CD14-positive monocyte (primary cell): Measurements from ENCODE around the gene TSPAN16. TPM values are rescaled to one million over a fixed set of nuclear protein-coding genes. Genes with fewer than 3 reads are reported as not detected.

Source experiments
- DNase-seq, 3 donors: peaks; one replicate each; pipeline ENCODE4 v3.0.0-alpha.2; 2011 to 2022
- H2AFZ ChIP-seq: 2 replicates; pipeline ENCODE4 v1.6.0; 2012; ENCODE audit warnings: mild to moderate bottlenecking, low read depth, low read length, inconsistent platforms; ENCODE audit not compliant: insufficient read depth, poor library complexity, severe bottlenecking
- H3K27ac ChIP-seq, 2 donors: 1 replicate in 1 of 2; 2 replicates in 1 of 2; pipeline ENCODE4 v1.5.1; 2012 to 2013; ENCODE audit warnings: low read length in 2 of 2, control low read depth in 1 of 2, inconsistent platforms in 1 of 2, low read depth in 1 of 2, mild to moderate bottlenecking in 1 of 2
- H3K27me3 ChIP-seq, 2 donors: one replicate each; pipeline versions ENCODE4 v1.6.0 to v1.6.1; 2011 to 2013; ENCODE audit warnings: low read length in 2 of 2; ENCODE audit not compliant: control insufficient read depth in 2 of 2, insufficient read depth in 2 of 2
- H3K36me3 ChIP-seq, 2 donors: replicated peaks in 1 of 2; 1 replicate in 1 of 2; 2 replicates in 1 of 2; pipeline versions ENCODE4 v1.5.1 to v1.6.1; 2012 to 2013; ENCODE audit warnings: low read length in 2 of 2, control low read depth in 1 of 2, inconsistent platforms in 1 of 2, mild to moderate bottlenecking in 1 of 2; ENCODE audit not compliant: insufficient read depth in 2 of 2, control insufficient read depth in 1 of 2
- H3K4me1 ChIP-seq, 2 donors: 1 replicate in 1 of 2; 2 replicates in 1 of 2; pipeline versions ENCODE4 v1.5.1 to v1.6.1; 2012 to 2013; ENCODE audit warnings: low read length in 2 of 2, control low read depth in 1 of 2, inconsistent platforms in 1 of 2, mild to moderate bottlenecking in 1 of 2, moderate library complexity in 1 of 2; ENCODE audit not compliant: insufficient read depth in 2 of 2, control insufficient read depth in 1 of 2
- H3K4me2 ChIP-seq: replicated peaks from 2 replicates; pipeline ENCODE3; 2012; ENCODE audit warnings: low read length, moderate library complexity, mild to moderate bottlenecking; ENCODE audit not compliant: poor library complexity, severe bottlenecking; ENCODE audit errors: extremely low read depth
- H3K4me3 ChIP-seq, 3 experiments: fragments of 200-600 bp in 1 of 3; sonication (generic) in 1 of 3; replicated peaks in 1 of 3; 1 replicate in 2 of 3; 2 replicates in 1 of 3; pipeline ENCODE4 v1.5.1; 2011 to 2013; ENCODE audit warnings: low read length in 3 of 3, mild to moderate bottlenecking in 3 of 3, control low read depth in 2 of 3, low read depth in 2 of 3, inconsistent platforms in 1 of 3, moderate library complexity in 1 of 3
- H3K79me2 ChIP-seq: 2 replicates; pipeline ENCODE4 v1.6.0; 2012; ENCODE audit warnings: mild to moderate bottlenecking, control low read depth, inconsistent platforms, low read length, moderate library complexity; ENCODE audit not compliant: insufficient read depth
- H3K9ac ChIP-seq: 2 replicates; pipeline ENCODE4 v1.6.0; 2017; ENCODE audit warnings: low read length, mild to moderate bottlenecking; ENCODE audit not compliant: insufficient read depth, poor library complexity, severe bottlenecking
- H3K9me3 ChIP-seq, 2 donors: replicated peaks in 1 of 2; 1 replicate in 1 of 2; 2 replicates in 1 of 2; pipeline versions ENCODE4 v1.5.1 to v1.6.1; 2012 to 2013; ENCODE audit warnings: low read length in 2 of 2, control low read depth in 1 of 2; ENCODE audit not compliant: control insufficient read depth in 1 of 2, insufficient read depth in 1 of 2
- H4K20me1 ChIP-seq: 2 replicates; pipeline ENCODE4 v1.6.0; 2012; ENCODE audit warnings: mild to moderate bottlenecking, low read length, control low read depth, moderate library complexity; ENCODE audit not compliant: insufficient read depth
- H3K27ac Mint-ChIP-seq, 7 donors: one replicate each; pipeline ENCODE4 v1.8.0; 2020; ENCODE audit warnings: mild to moderate bottlenecking in 7 of 7, mixed read lengths in 7 of 7, moderate library complexity in 6 of 7, inconsistent platforms in 2 of 7
- H3K27me3 Mint-ChIP-seq, 3 donors: one replicate each; pipeline ENCODE4 v1.8.0; 2021 to 2022; ENCODE audit warnings: low read depth in 3 of 3, mild to moderate bottlenecking in 3 of 3, mixed read lengths in 3 of 3, moderate library complexity in 3 of 3, inconsistent platforms in 1 of 3
- H3K36me3 Mint-ChIP-seq, 2 donors: one replicate each; pipeline ENCODE4 v1.8.0; 2020; ENCODE audit warnings: mixed read lengths in 2 of 2, inconsistent platforms in 1 of 2, mild to moderate bottlenecking in 1 of 2
- H3K4me1 Mint-ChIP-seq: one replicate; pipeline ENCODE4 v1.8.0; 2020; ENCODE audit warnings: mild to moderate bottlenecking, mixed read lengths
- H3K4me3 Mint-ChIP-seq, 2 donors: one replicate each; pipeline ENCODE4 v1.8.0; 2020; ENCODE audit warnings: mild to moderate bottlenecking in 2 of 2, mixed read lengths in 2 of 2, moderate library complexity in 1 of 2
- H3K9me3 Mint-ChIP-seq, 7 donors: one replicate each; pipeline ENCODE4 v1.8.0; 2020 to 2022; ENCODE audit warnings: mixed read lengths in 7 of 7, mild to moderate bottlenecking in 6 of 7, moderate library complexity in 6 of 7, inconsistent platforms in 2 of 7
- WGBS: methylation state at CpG from one replicate; pipeline ENCODE4 v1.1.5; 2013; ENCODE audit warnings: missing lambda C conversion rate; ENCODE audit not compliant: insufficient coverage; 5-methylcytosine and 5-hydroxymethylcytosine counted together
- intact Hi-C, 2 donors: fragments of 100-400 bp; cut with micrococcal nuclease; formaldehyde crosslinking; loops; one replicate each; pipeline versions ENCODE4 v1.15.0 to v1.15.1; 2023
- polyA plus RNA-seq, 3 donors: library from polyadenylated mRNA; depleted of rRNA in 1 of 3; unstranded in 2 of 3; stranded (reverse) in 1 of 3; fragments of 300-500 nt in 2 of 3; fragments of >200 nt in 1 of 3; fragmentation: Illumina TruSeq in 2 of 3; gene quantifications; 1 replicate in 2 of 3; 2 replicates in 1 of 3; pipeline ENCODE4 v1.2.3, GENCODE V29; 2012 to 2021
- TF ChIP-seq, protein P1 (sequence below): fragments of 200-600 bp; IDR thresholded peaks from one replicate; pipeline ENCODE4 v1.8.0; 2022; ENCODE audit warnings: antibody characterized with exemption, mild to moderate bottlenecking

Gene TSPAN16
- polyA plus RNA-seq, 3 donors, result 0.08 to 0.31 TPM; not detected in 1

GRCh38 chr19:11284515-11284914, 11.4 kb upstream of the TSPAN16 start:
- Histone ChIP-seq H2AFZ (no peak overlapping the region), H3K9ac (no peak overlapping the region), H4K20me1 (no peaks in the 10 kb centered on the region), H3K9me3 (no peaks in the 10 kb centered on the region), H3K79me2 (no peaks in the 10 kb centered on the region), H3K36me3 (no peaks in the 10 kb centered on the region), H3K4me3 (no peak overlapping the region), H3K4me2 (no peak overlapping the region), H3K27ac (no peak overlapping the region), H3K27me3 (peaks cover 14 to 51% of the 10 kb centered on the region in 2 donors), H3K4me1 (peaks cover 14 to 17% of the 10 kb centered on the region in 2 donors)
- H3K27ac Mint-ChIP-seq, result no peak overlapping the region
- peaks cover 0 to 5% (median 3%) of the 10 kb centered on the region in 7 donors for H3K9me3 Mint-ChIP-seq
- TF ChIP-seq, protein P1, sequence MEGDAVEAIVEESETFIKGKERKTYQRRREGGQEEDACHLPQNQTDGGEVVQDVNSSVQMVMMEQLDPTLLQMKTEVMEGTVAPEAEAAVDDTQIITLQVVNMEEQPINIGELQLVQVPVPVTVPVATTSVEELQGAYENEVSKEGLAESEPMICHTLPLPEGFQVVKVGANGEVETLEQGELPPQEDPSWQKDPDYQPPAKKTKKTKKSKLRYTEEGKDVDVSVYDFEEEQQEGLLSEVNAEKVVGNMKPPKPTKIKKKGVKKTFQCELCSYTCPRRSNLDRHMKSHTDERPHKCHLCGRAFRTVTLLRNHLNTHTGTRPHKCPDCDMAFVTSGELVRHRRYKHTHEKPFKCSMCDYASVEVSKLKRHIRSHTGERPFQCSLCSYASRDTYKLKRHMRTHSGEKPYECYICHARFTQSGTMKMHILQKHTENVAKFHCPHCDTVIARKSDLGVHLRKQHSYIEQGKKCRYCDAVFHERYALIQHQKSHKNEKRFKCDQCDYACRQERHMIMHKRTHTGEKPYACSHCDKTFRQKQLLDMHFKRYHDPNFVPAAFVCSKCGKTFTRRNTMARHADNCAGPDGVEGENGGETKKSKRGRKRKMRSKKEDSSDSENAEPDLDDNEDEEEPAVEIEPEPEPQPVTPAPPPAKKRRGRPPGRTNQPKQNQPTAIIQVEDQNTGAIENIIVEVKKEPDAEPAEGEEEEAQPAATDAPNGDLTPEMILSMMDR, result no peak
- H3K4me3 Mint-ChIP-seq, result peak overlapping the region in 1 of 2 donors; percentile 39
- H3K27me3 Mint-ChIP-seq, result peaks cover 59 to 72% (median 70%) of the 10 kb centered on the region in 3 donors
- no peak for DNase-seq
- peaks cover 19% of the 10 kb centered on the region for H3K4me1 Mint-ChIP-seq
- H3K36me3 Mint-ChIP-seq, result no peaks in the 10 kb centered on the region
- WGBS, result 80% methylated on average over 1 of the region's 6 CpGs
- intact Hi-C loops, result no loop called here

- intact Hi-C loops, result loop anchor here in 1 of 2 donors (5.0 kb wide), 1 partner anchor 161 kb away; no protein-coding TSS in a partner anchor
- Histone ChIP-seq H3K4me1 (peaks cover 10 to 15% of the 10 kb centered on the region in 2 donors), H2AFZ (no peak overlapping the region), H3K27ac (no peak overlapping the region), H4K20me1 (no peaks in the 10 kb centered on the region), H3K36me3 (no peaks in the 10 kb centered on the region), H3K4me2 (no peak overlapping the region), H3K9me3 (no peaks in the 10 kb centered on the region), H3K27me3 (peaks cover 14 to 48% of the 10 kb centered on the region in 2 donors), H3K79me2 (no peaks in the 10 kb centered on the region), H3K9ac (no peak overlapping the region), H3K4me3 (no peak overlapping the region)
- no peak for DNase-seq
- 36% methylated on average over 3 of the region's 6 CpGs for WGBS
- Mint-ChIP-seq H3K27ac (no peak overlapping the region), H3K4me3 (peak overlapping the region in 1 of 2 donors; percentile 69), H3K36me3 (no peaks in the 10 kb centered on the region), H3K27me3 (peaks cover 51 to 63% (median 61%) of the 10 kb centered on the region in 3 donors), H3K9me3 (peaks cover 0 to 3% (median 0%) of the 10 kb centered on the region in 7 donors), H3K4me1 (peaks cover 18% of the 10 kb centered on the region)
- TF ChIP-seq, protein P1, result no peak
Measured at GRCh38 chr19:11286312-11286974, 9.5 kb upstream of the TSPAN16 start.
